ENCODE results near the gene GHR.

- TF ChIP-seq POLR2AphosphoS5 (IDR thresholded peaks at IDR 0.05): no peak
- TF ChIP-seq, protein P1, sequence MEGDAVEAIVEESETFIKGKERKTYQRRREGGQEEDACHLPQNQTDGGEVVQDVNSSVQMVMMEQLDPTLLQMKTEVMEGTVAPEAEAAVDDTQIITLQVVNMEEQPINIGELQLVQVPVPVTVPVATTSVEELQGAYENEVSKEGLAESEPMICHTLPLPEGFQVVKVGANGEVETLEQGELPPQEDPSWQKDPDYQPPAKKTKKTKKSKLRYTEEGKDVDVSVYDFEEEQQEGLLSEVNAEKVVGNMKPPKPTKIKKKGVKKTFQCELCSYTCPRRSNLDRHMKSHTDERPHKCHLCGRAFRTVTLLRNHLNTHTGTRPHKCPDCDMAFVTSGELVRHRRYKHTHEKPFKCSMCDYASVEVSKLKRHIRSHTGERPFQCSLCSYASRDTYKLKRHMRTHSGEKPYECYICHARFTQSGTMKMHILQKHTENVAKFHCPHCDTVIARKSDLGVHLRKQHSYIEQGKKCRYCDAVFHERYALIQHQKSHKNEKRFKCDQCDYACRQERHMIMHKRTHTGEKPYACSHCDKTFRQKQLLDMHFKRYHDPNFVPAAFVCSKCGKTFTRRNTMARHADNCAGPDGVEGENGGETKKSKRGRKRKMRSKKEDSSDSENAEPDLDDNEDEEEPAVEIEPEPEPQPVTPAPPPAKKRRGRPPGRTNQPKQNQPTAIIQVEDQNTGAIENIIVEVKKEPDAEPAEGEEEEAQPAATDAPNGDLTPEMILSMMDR (IDR thresholded peaks at IDR 0.05): no peak
These were observed 33.1 kb upstream of the GHR start for GRCh38 chr5:42390115-42390514.
